ENCODE data around the gene RABL6. TPM values are rescaled to one million over a fixed set of nuclear protein-coding genes. Genes with fewer than 3 reads are reported as not detected.
"Not testable (repeated sequence)": the region's sequence is repeated elsewhere in the genome, so short reads cannot be mapped to it uniquely, and the experiment has no call there.

RABL6 gene
- total and polyA plus RNA-seq, 4 donors = 31.3 to 76.1 (median 49.6) TPM

GRCh38 chr9:136867480-136867879 lies 59.7 kb downstream of the RABL6 start:
- WGBS, 2 donors = 98% methylated on average over 18 of the region's 18 CpGs
- intact Hi-C loops (cut with DNase I) = no loop called here
- DNase-seq (no peak), ATAC-seq (ENCODE audit: low FRiP score) (no peak)
- H3K27me3 ChIP-seq (ENCODE audit: control insufficient read depth in 1 of 2, insufficient read depth in 2 of 2, low read length in 1 of 2) = no peaks in the 10 kb centered on the region
- no peaks in the 10 kb centered on the region for H3K9me3 ChIP-seq (ENCODE audit: control insufficient read depth, low read length)
- peaks cover 0 to under 1% of the 10 kb centered on the region in 2 donors for H3K36me3 ChIP-seq (ENCODE audit: control insufficient read depth in 1 of 2, insufficient read depth in 2 of 2, low read length in 1 of 2)
- H3K4me3 ChIP-seq (ENCODE audit: low read length in 2 of 2) = no peak overlapping the region
- no peaks in the 10 kb centered on the region for H3K4me1 ChIP-seq (ENCODE audit: control insufficient read depth in 1 of 2, insufficient read depth in 2 of 2, low read length in 2 of 2)
- H3K27ac ChIP-seq (ENCODE audit: low read depth in 1 of 2, low read length in 2 of 2) = no peak overlapping the region

GRCh38 chr9:136867917-136868316 lies 60.2 kb downstream of the RABL6 start:
- Histone ChIP-seq H3K4me3 (ENCODE audit: low read length in 2 of 2) (no peak overlapping the region), H3K36me3 (ENCODE audit: control insufficient read depth in 1 of 2, insufficient read depth in 2 of 2, low read length in 1 of 2) (no peaks in the 10 kb centered on the region), H3K27ac (ENCODE audit: low read depth in 1 of 2, low read length in 2 of 2) (no peak overlapping the region), H3K4me1 (ENCODE audit: control insufficient read depth in 1 of 2, insufficient read depth in 2 of 2, low read length in 2 of 2) (no peaks in the 10 kb centered on the region), H3K27me3 (ENCODE audit: control insufficient read depth in 1 of 2, insufficient read depth in 2 of 2, low read length in 1 of 2) (no peaks in the 10 kb centered on the region), H3K9me3 (ENCODE audit: control insufficient read depth, low read length) (no peaks in the 10 kb centered on the region)
- WGBS, 2 donors = 97 to 99% methylated on average over 18 of the region's 18 CpGs
- DNase-seq (no peak), ATAC-seq (ENCODE audit: low FRiP score) (no peak)
- intact Hi-C loops (cut with DNase I) = no loop called here

DNA sequence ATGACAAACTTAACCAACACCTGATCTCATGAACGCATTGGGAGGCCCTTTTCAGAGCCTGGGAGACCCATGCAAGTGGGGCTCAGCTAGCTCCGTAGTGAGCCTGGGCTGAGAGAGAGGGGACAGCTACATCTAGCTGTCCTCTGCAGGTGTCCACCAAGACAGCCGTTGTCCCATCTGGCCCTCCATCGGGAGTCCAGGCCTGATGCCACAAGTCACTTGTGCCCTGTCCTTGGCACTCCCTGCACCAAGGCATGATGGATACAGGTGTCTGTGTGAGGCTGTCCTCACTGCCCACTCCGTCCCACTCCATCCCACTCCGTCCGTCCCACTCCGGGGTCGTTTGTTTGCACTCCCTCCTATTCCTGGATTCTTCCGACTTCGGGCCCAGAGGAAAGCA lies 60.9 kb downstream of the RABL6 start:
- H3K27ac ChIP-seq (ENCODE audit: low read depth in 1 of 2, low read length in 2 of 2) = no peak overlapping the region
- ATAC-seq (ENCODE audit: low FRiP score) = no peak
- no peak for DNase-seq
- no peaks in the 10 kb centered on the region for H3K9me3 ChIP-seq (ENCODE audit: control insufficient read depth, low read length)
- no peaks in the 10 kb centered on the region for H3K4me1 ChIP-seq (ENCODE audit: control insufficient read depth in 1 of 2, insufficient read depth in 2 of 2, low read length in 2 of 2)
- H3K36me3 ChIP-seq (ENCODE audit: control insufficient read depth in 1 of 2, insufficient read depth in 2 of 2, low read length in 1 of 2) = no peaks in the 10 kb centered on the region
- H3K4me3 ChIP-seq (ENCODE audit: low read length in 2 of 2) = no peak overlapping the region
- H3K27me3 ChIP-seq (ENCODE audit: control insufficient read depth in 1 of 2, insufficient read depth in 2 of 2, low read length in 1 of 2) = no peaks in the 10 kb centered on the region
- WGBS, 2 donors = 94 to 95% methylated on average over 11 of the region's 11 CpGs
- intact Hi-C loops (cut with DNase I) = no loop called here

- ATAC-seq (ENCODE audit: low FRiP score); H3K9me3 ChIP-seq (ENCODE audit: control insufficient read depth, low read length); H3K27me3 ChIP-seq (ENCODE audit: control insufficient read depth in 1 of 2, insufficient read depth in 2 of 2, low read length in 1 of 2); H3K36me3 ChIP-seq (ENCODE audit: control insufficient read depth in 1 of 2, insufficient read depth in 2 of 2, low read length in 1 of 2); H3K4me3 ChIP-seq (ENCODE audit: low read length in 2 of 2); H3K4me1 ChIP-seq (ENCODE audit: control insufficient read depth in 1 of 2, insufficient read depth in 2 of 2, low read length in 2 of 2); DNase-seq; H3K27ac ChIP-seq (ENCODE audit: low read depth in 1 of 2, low read length in 2 of 2); intact Hi-C loops (cut with DNase I): not testable (repeated sequence)
- WGBS, 2 donors = 41 to 43% methylated on average over 2 of the region's 2 CpGs
Measured at GRCh38 chr9:136869611-136870010, 61.9 kb downstream of the RABL6 start.

GRCh38 chr9:136875155-136875554 lies 67.4 kb downstream of the RABL6 start:
- intact Hi-C loops (cut with DNase I) = no loop called here
- Histone ChIP-seq H3K27me3 (ENCODE audit: control insufficient read depth in 1 of 2, insufficient read depth in 2 of 2, low read length in 1 of 2) (no peaks in the 10 kb centered on the region), H3K9me3 (ENCODE audit: control insufficient read depth, low read length) (no peaks in the 10 kb centered on the region), H3K36me3 (ENCODE audit: control insufficient read depth in 1 of 2, insufficient read depth in 2 of 2, low read length in 1 of 2) (no peaks in the 10 kb centered on the region), H3K4me3 (ENCODE audit: low read length in 2 of 2) (no peak overlapping the region), H3K4me1 (ENCODE audit: control insufficient read depth in 1 of 2, insufficient read depth in 2 of 2, low read length in 2 of 2) (no peaks in the 10 kb centered on the region), H3K27ac (ENCODE audit: low read depth in 1 of 2, low read length in 2 of 2) (no peak overlapping the region)
- DNase-seq = no peak
- 84 to 90% methylated on average over 6 of the region's 6 CpGs for WGBS, 2 donors
- no peak for ATAC-seq (ENCODE audit: low FRiP score)

GRCh38 chr9:136876476-136876875 lies 68.7 kb downstream of the RABL6 start:
- Histone ChIP-seq H3K36me3 (ENCODE audit: control insufficient read depth in 1 of 2, insufficient read depth in 2 of 2, low read length in 1 of 2) (no peaks in the 10 kb centered on the region), H3K9me3 (ENCODE audit: control insufficient read depth, low read length) (no peaks in the 10 kb centered on the region), H3K27me3 (ENCODE audit: control insufficient read depth in 1 of 2, insufficient read depth in 2 of 2, low read length in 1 of 2) (no peaks in the 10 kb centered on the region), H3K4me3 (ENCODE audit: low read length in 2 of 2) (no peak overlapping the region), H3K4me1 (ENCODE audit: control insufficient read depth in 1 of 2, insufficient read depth in 2 of 2, low read length in 2 of 2) (no peaks in the 10 kb centered on the region), H3K27ac (ENCODE audit: low read depth in 1 of 2, low read length in 2 of 2) (no peak overlapping the region)
- 69 to 80% methylated on average over 5 of the region's 5 CpGs for WGBS, 2 donors
- no peak for ATAC-seq (ENCODE audit: low FRiP score)
- intact Hi-C loops (cut with DNase I) = no loop called here
- no peak for DNase-seq

GRCh38 chr9:136880651-136881050 lies 72.9 kb downstream of the RABL6 start:
- no peak for DNase-seq
- Histone ChIP-seq H3K36me3 (ENCODE audit: control insufficient read depth in 1 of 2, insufficient read depth in 2 of 2, low read length in 1 of 2) (no peaks in the 10 kb centered on the region), H3K4me3 (ENCODE audit: low read length in 2 of 2) (no peak overlapping the region), H3K27ac (ENCODE audit: low read depth in 1 of 2, low read length in 2 of 2) (no peak overlapping the region), H3K9me3 (ENCODE audit: control insufficient read depth, low read length) (no peaks in the 10 kb centered on the region), H3K27me3 (ENCODE audit: control insufficient read depth in 1 of 2, insufficient read depth in 2 of 2, low read length in 1 of 2) (no peaks in the 10 kb centered on the region), H3K4me1 (ENCODE audit: control insufficient read depth in 1 of 2, insufficient read depth in 2 of 2, low read length in 2 of 2) (no peaks in the 10 kb centered on the region)
- ATAC-seq (ENCODE audit: low FRiP score) = no peak
- intact Hi-C loops (cut with DNase I) = loop anchor here (10.0 kb wide), 1 partner anchor 64 kb away; the partner anchor contains the start of genes C8G (in 2 of the 2) and FBXW5 (in 2 of the 2)
- WGBS, 2 donors = 83 to 85% methylated on average over 9 to 11 of the region's 11 CpGs

GRCh38 chr9:136881691-136882108 lies 74.0 kb downstream of the RABL6 start:
- ATAC-seq (ENCODE audit: low FRiP score) = no peak
- no peak overlapping the region for H3K4me3 ChIP-seq (ENCODE audit: low read length in 2 of 2)
- H3K27me3 ChIP-seq (ENCODE audit: control insufficient read depth in 1 of 2, insufficient read depth in 2 of 2, low read length in 1 of 2) = no peaks in the 10 kb centered on the region
- no peaks in the 10 kb centered on the region for H3K36me3 ChIP-seq (ENCODE audit: control insufficient read depth in 1 of 2, insufficient read depth in 2 of 2, low read length in 1 of 2)
- H3K4me1 ChIP-seq (ENCODE audit: control insufficient read depth in 1 of 2, insufficient read depth in 2 of 2, low read length in 2 of 2) = no peaks in the 10 kb centered on the region
- 31 to 35% methylated on average over 9 of the region's 9 CpGs for whole genome bisulfite sequencing, 2 donors
- DNase-seq = no peak
- no peaks in the 10 kb centered on the region for H3K9me3 ChIP-seq (ENCODE audit: control insufficient read depth, low read length)
- intact Hi-C loops (cut with DNase I) = loop anchor here (10.0 kb wide), 1 partner anchor 63 kb away; the partner anchor contains the start of genes C8G (in 2 of the 2) and FBXW5 (in 2 of the 2)
- H3K27ac ChIP-seq (ENCODE audit: low read depth in 1 of 2, low read length in 2 of 2) = no peak overlapping the region

DNA sequence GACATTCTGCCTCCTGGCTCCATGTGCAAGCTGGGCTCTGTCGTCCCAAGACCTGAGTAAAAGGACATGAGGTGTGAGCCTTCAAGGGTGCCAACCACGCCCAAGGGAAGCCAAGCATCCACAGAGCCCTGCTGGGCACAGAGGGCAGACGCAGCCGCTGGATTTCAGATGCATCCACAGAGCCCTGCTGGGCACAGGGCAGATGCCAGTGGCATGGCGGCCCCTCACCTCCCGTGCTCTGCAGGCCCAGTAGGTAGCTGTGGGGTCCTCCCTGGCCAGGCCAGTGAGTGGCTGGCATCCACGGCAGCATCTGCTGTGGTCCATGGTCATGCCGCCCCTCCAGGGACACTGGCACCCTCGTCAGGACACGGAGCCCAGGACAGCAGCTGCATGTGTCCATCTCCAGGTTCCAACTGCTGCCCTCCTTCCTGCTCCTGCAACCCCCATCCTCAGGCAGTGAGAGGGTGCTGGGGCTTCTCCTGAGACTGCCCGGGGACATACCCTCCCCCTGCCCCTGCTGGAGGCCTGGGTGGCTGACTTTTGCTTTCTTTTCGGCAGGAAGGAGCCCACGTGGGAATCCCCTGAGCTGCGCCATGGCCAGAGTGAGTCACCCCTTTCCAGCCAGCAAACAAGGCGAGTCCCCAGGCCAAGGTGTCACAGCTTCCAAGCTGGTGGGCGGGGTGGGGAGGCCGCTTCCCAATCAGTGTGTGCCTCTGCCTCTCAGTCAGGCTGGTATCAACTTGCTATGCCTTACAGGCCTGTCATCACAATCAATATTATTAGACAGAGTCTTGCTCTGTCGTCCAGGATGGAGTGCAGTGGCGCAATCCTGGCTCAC lies 74.6 kb downstream of the RABL6 start:
- no peaks in the 10 kb centered on the region for H3K27me3 ChIP-seq (ENCODE audit: control insufficient read depth in 1 of 2, insufficient read depth in 2 of 2, low read length in 1 of 2)
- no peaks in the 10 kb centered on the region for H3K36me3 ChIP-seq (ENCODE audit: control insufficient read depth in 1 of 2, insufficient read depth in 2 of 2, low read length in 1 of 2)
- no peak for ATAC-seq (ENCODE audit: low FRiP score)
- no peaks in the 10 kb centered on the region for H3K9me3 ChIP-seq (ENCODE audit: control insufficient read depth, low read length)
- no peak overlapping the region for H3K4me3 ChIP-seq (ENCODE audit: low read length in 2 of 2)
- WGBS, 2 donors = 60% methylated on average over 19 of the region's 19 CpGs
- DNase-seq = peak; percentile 80 to 87
- no peaks in the 10 kb centered on the region for H3K4me1 ChIP-seq (ENCODE audit: control insufficient read depth in 1 of 2, insufficient read depth in 2 of 2, low read length in 2 of 2)
- intact Hi-C loops (cut with DNase I) = loop anchor here (10.0 kb wide), 1 partner anchor 62 kb away; the partner anchor contains the start of genes C8G (in 2 of the 2) and FBXW5 (in 2 of the 2)
- H3K27ac ChIP-seq (ENCODE audit: low read depth in 1 of 2, low read length in 2 of 2) = no peak overlapping the region
